Upper lobe of left lung (tissue), 4 donors: ENCODE results near the gene TAF6.

Source experiments
- CTCF ChIP-seq, 6 experiments: fragments of 450-650 bp in 4 of 6; fragments of 200-600 bp in 2 of 6; sonication (generic) in 2 of 6; IDR thresholded peaks; one replicate each; pipeline ENCODE4 v1.5.1; 2016 to 2019; ENCODE audit warnings: antibody characterized with exemption in 6 of 6
- POLR2A ChIP-seq, 4 donors: fragments of 450-650 bp; IDR thresholded peaks; one replicate each; pipeline ENCODE4 v1.5.1; 2016 to 2017; ENCODE audit warnings: antibody characterized with exemption in 4 of 4, mild to moderate bottlenecking in 2 of 4
- POLR2AphosphoS5 ChIP-seq, 2 donors: sonication (generic); formaldehyde crosslinking; IDR thresholded peaks; one replicate each; pipeline ENCODE4 v1.5.1; 2017; ENCODE audit warnings: antibody characterized with exemption in 2 of 2

GRCh38 chr7:100080907-100081534 is 38.1 kb downstream of the TAF6 start:
- TF ChIP-seq CTCF (IDR thresholded peaks at IDR 0.05) (no peak), POLR2A (IDR thresholded peaks at IDR 0.05) (no peak), POLR2AphosphoS5 (IDR thresholded peaks at IDR 0.05) (no peak)
